Tibial artery (tissue), 4 donors: Measurements from ENCODE around the gene CHRM3.

Experiments used
- DNase-seq, 2 donors: peaks; one replicate each; pipeline ENCODE4 v3.0.0-alpha.2; 2019
- H3K27ac ChIP-seq, 2 donors: fragments of 200-600 bp; sonication (generic) in 1 of 2; 1 replicate in 1 of 2; 2 replicates in 1 of 2; pipeline ENCODE4 v1.5.1; 2018 to 2019; ENCODE audit warnings: mild to moderate bottlenecking in 1 of 2
- H3K27me3 ChIP-seq, 2 donors: fragments of 200-600 bp; sonication (generic) in 1 of 2; one replicate each; pipeline versions ENCODE4 v1.5.1 to v1.6.0; 2016 to 2019
- H3K36me3 ChIP-seq, 3 donors: fragments of 200-600 bp; sonication (generic) in 2 of 3; one replicate each; pipeline ENCODE4 v1.5.1; 2016 to 2019; ENCODE audit warnings: mild to moderate bottlenecking in 2 of 3
- H3K4me1 ChIP-seq, 4 donors: fragments of 200-600 bp; sonication (generic) in 2 of 4; 1 replicate in 3 of 4; 2 replicates in 1 of 4; pipeline ENCODE4 v1.5.1; 2016 to 2019
- H3K4me3 ChIP-seq, 2 donors: fragments of 200-600 bp; sonication (generic) in 1 of 2; 1 replicate in 1 of 2; 2 replicates in 1 of 2; pipeline ENCODE4 v1.5.1; 2018 to 2019; ENCODE audit warnings: mild to moderate bottlenecking in 2 of 2
- H3K9me3 ChIP-seq, 3 donors: fragments of 200-600 bp; sonication (generic) in 1 of 3; one replicate each; pipeline ENCODE4 v1.5.1; 2016 to 2019
- intact Hi-C: fragments of 100-400 bp; cut with DNase I; formaldehyde crosslinking; loops from one replicate; pipeline ENCODE4 v1.15.0; 2023; ENCODE audit warnings: low total_unique reads
- TF ChIP-seq, protein P1 (sequence below), 2 experiments: fragments of 200-600 bp in 1 of 2; fragments of 450-650 bp in 1 of 2; IDR thresholded peaks; one replicate each; pipeline ENCODE4 v1.5.1; 2017 to 2019; ENCODE audit warnings: antibody characterized with exemption in 2 of 2, mild to moderate bottlenecking in 1 of 2, moderate library complexity in 1 of 2

The CHRM3 gene

DNA sequence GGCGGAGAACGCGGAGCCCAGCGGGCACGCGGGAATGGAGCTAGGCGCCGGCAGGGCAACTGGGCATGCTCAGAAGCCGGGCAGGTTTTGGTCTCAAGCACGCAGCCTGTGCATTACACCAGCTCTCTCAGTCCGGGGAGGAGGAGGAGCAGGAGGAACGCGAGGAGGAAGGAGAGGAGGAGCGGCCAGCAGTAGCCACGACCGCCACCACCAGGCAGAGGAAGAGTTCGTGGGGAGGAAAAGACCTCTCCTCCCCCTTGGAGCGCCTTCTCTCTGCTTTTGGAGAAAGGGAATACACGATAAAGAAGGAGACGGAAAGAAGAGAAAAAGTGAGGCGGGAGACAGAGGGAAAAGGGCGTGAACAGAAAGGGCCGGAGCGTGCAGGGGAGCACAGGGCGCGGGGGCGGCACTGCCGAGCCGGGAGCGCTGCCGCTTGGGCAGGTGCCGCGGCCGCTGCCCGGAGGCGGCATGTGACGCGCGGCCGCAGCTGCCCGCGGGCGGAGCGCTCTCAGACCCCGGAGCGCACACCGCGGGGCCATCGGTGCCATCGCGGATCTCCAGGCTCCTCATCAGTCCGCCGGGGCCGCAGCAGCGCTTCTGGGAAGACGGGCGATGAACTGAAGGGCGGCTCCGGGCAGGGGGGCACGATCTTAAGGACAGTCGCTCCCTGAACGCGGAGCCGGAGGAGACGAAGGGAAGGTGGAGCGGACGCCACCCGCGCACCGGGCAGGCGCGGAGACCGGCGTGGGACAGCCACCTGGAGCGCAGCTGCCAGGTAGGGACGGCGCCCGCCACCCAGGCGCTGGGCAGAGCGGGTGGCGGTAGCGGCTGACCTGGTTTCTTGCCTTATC lies at the start of gene CHRM3:
Gene CHRM3 (plus strand): TSS at position 116 of the 851 bp plus-strand sequence. CDS start 520,884 bp downstream, outside the sequence.
- Histone ChIP-seq H3K4me1 (peaks cover 0 to 20% (median 18%) of the 10 kb centered on the region in 4 donors), H3K27me3 (peaks cover 0 to 39% of the 10 kb centered on the region in 2 donors), H3K27ac (no peak within 1 kb of the TSS), H3K36me3 (no peaks in the 10 kb centered on the region), H3K9me3 (no peaks in the 10 kb centered on the region), H3K4me3 (peak within 1 kb of the TSS; percentile 43 to 47)
- peak; percentile 20 to 65 for DNase-seq
- TF ChIP-seq, protein P1, sequence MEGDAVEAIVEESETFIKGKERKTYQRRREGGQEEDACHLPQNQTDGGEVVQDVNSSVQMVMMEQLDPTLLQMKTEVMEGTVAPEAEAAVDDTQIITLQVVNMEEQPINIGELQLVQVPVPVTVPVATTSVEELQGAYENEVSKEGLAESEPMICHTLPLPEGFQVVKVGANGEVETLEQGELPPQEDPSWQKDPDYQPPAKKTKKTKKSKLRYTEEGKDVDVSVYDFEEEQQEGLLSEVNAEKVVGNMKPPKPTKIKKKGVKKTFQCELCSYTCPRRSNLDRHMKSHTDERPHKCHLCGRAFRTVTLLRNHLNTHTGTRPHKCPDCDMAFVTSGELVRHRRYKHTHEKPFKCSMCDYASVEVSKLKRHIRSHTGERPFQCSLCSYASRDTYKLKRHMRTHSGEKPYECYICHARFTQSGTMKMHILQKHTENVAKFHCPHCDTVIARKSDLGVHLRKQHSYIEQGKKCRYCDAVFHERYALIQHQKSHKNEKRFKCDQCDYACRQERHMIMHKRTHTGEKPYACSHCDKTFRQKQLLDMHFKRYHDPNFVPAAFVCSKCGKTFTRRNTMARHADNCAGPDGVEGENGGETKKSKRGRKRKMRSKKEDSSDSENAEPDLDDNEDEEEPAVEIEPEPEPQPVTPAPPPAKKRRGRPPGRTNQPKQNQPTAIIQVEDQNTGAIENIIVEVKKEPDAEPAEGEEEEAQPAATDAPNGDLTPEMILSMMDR (IDR thresholded peaks at IDR 0.05): no peak
- intact Hi-C loops: no loop called here

- DNase-seq: no peak
- no peaks in the 10 kb centered on the region for H3K4me1 ChIP-seq
- intact Hi-C loops: no loop called here
- no peak overlapping the region for H3K27ac ChIP-seq
- H3K4me3 ChIP-seq: no peak overlapping the region
- TF ChIP-seq, protein P1 (IDR thresholded peaks at IDR 0.05): no peak
- no peaks in the 10 kb centered on the region for H3K27me3 ChIP-seq
- H3K36me3 ChIP-seq: no peaks in the 10 kb centered on the region
- no peaks in the 10 kb centered on the region for H3K9me3 ChIP-seq
Measured at GRCh38 chr1:239337799-239338430, 48.5 kb upstream of the CHRM3 start.

GRCh38 chr1:239347776-239348175 lies 38.6 kb upstream of the CHRM3 start:
- intact Hi-C loops: no loop called here
- no peak for DNase-seq
- TF ChIP-seq, protein P1 (IDR thresholded peaks at IDR 0.05): no peak
- Histone ChIP-seq H3K27ac (no peak overlapping the region), H3K4me1 (no peaks in the 10 kb centered on the region), H3K27me3 (no peaks in the 10 kb centered on the region), H3K9me3 (no peaks in the 10 kb centered on the region), H3K36me3 (no peaks in the 10 kb centered on the region), H3K4me3 (no peak overlapping the region)

- H3K4me1 ChIP-seq: no peaks in the 10 kb centered on the region
- no peak overlapping the region for H3K27ac ChIP-seq
- intact Hi-C loops: no loop called here
- no peaks in the 10 kb centered on the region for H3K9me3 ChIP-seq
- H3K36me3 ChIP-seq: no peaks in the 10 kb centered on the region
- no peak for DNase-seq
- TF ChIP-seq, protein P1 (IDR thresholded peaks at IDR 0.05): no peak
- H3K27me3 ChIP-seq: no peaks in the 10 kb centered on the region
- H3K4me3 ChIP-seq: no peak overlapping the region
Measured at GRCh38 chr1:239348635-239349353, 37.6 kb upstream of the CHRM3 start.

DNA sequence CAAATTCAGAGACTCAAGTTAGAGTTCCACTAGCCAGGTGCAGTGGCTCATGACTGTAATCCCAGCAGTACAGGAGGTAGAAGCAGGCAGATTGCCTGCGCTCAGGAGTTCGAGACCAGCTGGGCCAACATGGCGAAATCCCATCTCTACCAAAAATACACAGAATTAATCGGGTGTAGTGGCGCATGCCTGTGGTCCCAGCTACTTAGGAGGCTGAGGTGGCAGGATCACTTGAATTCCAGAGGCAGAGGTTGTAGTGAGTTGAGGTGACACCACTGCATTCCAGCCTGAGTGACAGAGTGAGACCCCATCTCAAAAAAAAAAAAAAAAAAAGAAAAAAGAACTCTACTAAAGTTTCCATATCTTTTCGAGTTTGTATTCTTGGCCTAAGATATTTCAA lies 36.7 kb upstream of the CHRM3 start:
- intact Hi-C loops: no loop called here
- H3K27me3 ChIP-seq: no peaks in the 10 kb centered on the region
- H3K4me3 ChIP-seq: no peak overlapping the region
- H3K9me3 ChIP-seq: no peaks in the 10 kb centered on the region
- no peak overlapping the region for H3K27ac ChIP-seq
- DNase-seq: no peak
- TF ChIP-seq, protein P1 (IDR thresholded peaks at IDR 0.05): no peak
- no peaks in the 10 kb centered on the region for H3K4me1 ChIP-seq
- no peaks in the 10 kb centered on the region for H3K36me3 ChIP-seq
